Stimulated activated CD8-positive, alpha-beta memory T cell treated with anti-CD3 and anti-CD28 coated beads, Interleukin-7, amount 100 ng/mL, for 48 hours (primary cell): ENCODE data around the gene ESYT3.
"Not testable (repeated sequence)": the region's sequence is repeated elsewhere in the genome, so short reads cannot be mapped to it uniquely, and the experiment has no call there.

Experiments
- DNase-seq, 2 donors: peaks; one replicate each; pipeline ENCODE4 v3.0.0-alpha.2; 2020; ENCODE audit warnings: low read depth in 1 of 2; ENCODE audit errors: extremely low read depth in 1 of 2

The ESYT3 gene

GRCh38 chr3:138441256-138441655 is 6.8 kb downstream of the ESYT3 start:
- no peak for DNase-seq

GRCh38 chr3:138441742-138442141 is 7.3 kb downstream of the ESYT3 start:
- no peak for DNase-seq

- no peak for DNase-seq
These were observed 8.0 kb downstream of the ESYT3 start for GRCh38 chr3:138442433-138442832.

- no peak for DNase-seq
These were observed 8.7 kb downstream of the ESYT3 start for GRCh38 chr3:138443091-138443490.

- no peak for DNase-seq
These were observed 9.4 kb downstream of the ESYT3 start for GRCh38 chr3:138443521-138444503.

- no peak for DNase-seq
These were observed 10.8 kb downstream of the ESYT3 start for GRCh38 chr3:138445236-138445635.

GRCh38 chr3:138445654-138446053 is 11.2 kb downstream of the ESYT3 start:
- DNase-seq: no peak

- no peak for DNase-seq
These were observed 14.2 kb downstream of the ESYT3 start for GRCh38 chr3:138448631-138449030.

- DNase-seq: no peak
These were observed 15.1 kb downstream of the ESYT3 start for GRCh38 chr3:138449490-138449889.

GRCh38 chr3:138450181-138450580 is 15.8 kb downstream of the ESYT3 start:
- no peak for DNase-seq

- DNase-seq: no peak
These were observed 16.4 kb downstream of the ESYT3 start for GRCh38 chr3:138450704-138451424.

GRCh38 chr3:138451595-138452162 is 17.3 kb downstream of the ESYT3 start:
- no peak for DNase-seq

GRCh38 chr3:138452436-138452835 is 18.0 kb downstream of the ESYT3 start:
- no peak for DNase-seq

- DNase-seq: not testable (repeated sequence)
These were observed 19.5 kb downstream of the ESYT3 start for GRCh38 chr3:138453940-138454339.

- no peak for DNase-seq
These were observed 21.6 kb downstream of the ESYT3 start for GRCh38 chr3:138455801-138456716.

GRCh38 chr3:138456961-138457862 is 22.8 kb downstream of the ESYT3 start:
- DNase-seq: no peak

GRCh38 chr3:138457863-138458735 is 23.7 kb downstream of the ESYT3 start:
- DNase-seq: no peak

- no peak for DNase-seq
These were observed 24.5 kb downstream of the ESYT3 start for GRCh38 chr3:138458774-138459499.
